Fibroblast of lung (primary cell): Measurements from ENCODE around the gene GAD2.

Experiments used
- CTCF ChIP-seq, 2 donors: IDR thresholded peaks in 1 of 2; conservative IDR thresholded peaks in 1 of 2; 1 replicate in 1 of 2; 2 replicates in 1 of 2; pipeline ENCODE4 v1.5.1; 2011 to 2012; ENCODE audit warnings: low read length in 2 of 2, control low read depth in 1 of 2, inconsistent platforms in 1 of 2, low read depth in 1 of 2, mild to moderate bottlenecking in 1 of 2
- EZH2 ChIP-seq: IDR thresholded peaks from 2 replicates; pipeline ENCODE4 v1.5.1; 2012; ENCODE audit warnings: low read length, control low read depth, mild to moderate bottlenecking; ENCODE audit errors: missing control alignments

GRCh38 chr10:26251925-26252324, 35.4 kb downstream of the GAD2 start:
- TF ChIP-seq CTCF (conservative IDR thresholded peaks at IDR 0.05 in 1 of 2, IDR thresholded peaks at IDR 0.05 in 1 of 2; ENCODE audit: low read depth in 1 of 2, low read length in 2 of 2) (no peak), EZH2 (no peak)
